Neural crest cell (in vitro differentiated cells): ENCODE data around the gene CNTN4. TPM values are rescaled to one million over a fixed set of nuclear protein-coding genes. Genes with fewer than 3 reads are reported as not detected.

ENCODE experiments used
- DNase-seq: peaks from one replicate; pipeline ENCODE4 v3.0.0; 2021; ENCODE audit warnings: low read depth, mixed read lengths, low spot score
- H3K27ac Mint-ChIP-seq: one replicate; pipeline ENCODE4 v1.8.0; 2021; ENCODE audit warnings: mild to moderate bottlenecking, mixed read lengths; ENCODE audit not compliant: unreplicated experiment
- H3K27me3 Mint-ChIP-seq: 2 replicates; pipeline ENCODE4 v1.8.0; 2021; ENCODE audit warnings: low read depth, mild to moderate bottlenecking, mixed read lengths
- H3K36me3 Mint-ChIP-seq: 2 replicates; pipeline ENCODE4 v1.8.0; 2021; ENCODE audit warnings: low read depth, mild to moderate bottlenecking, mixed read lengths
- H3K4me1 Mint-ChIP-seq: 2 replicates; pipeline ENCODE4 v1.8.0; 2021; ENCODE audit warnings: mixed read lengths
- H3K4me3 Mint-ChIP-seq: one replicate; pipeline ENCODE4 v1.8.0; 2021; ENCODE audit warnings: mild to moderate bottlenecking, mixed read lengths
- H3K9me3 Mint-ChIP-seq: 2 replicates; pipeline ENCODE4 v1.8.0; 2021; ENCODE audit warnings: mixed read lengths
- total RNA-seq: library from RNA; stranded (reverse); gene quantifications from 2 replicates; pipeline ENCODE4 v1.2.1, GENCODE V29; 2021
- TF ChIP-seq, protein P1 (sequence below): fragments of 200-600 bp; sonication (generic); conservative IDR thresholded peaks from 2 replicates; pipeline ENCODE4 v1.5.0; 2021; ENCODE audit warnings: antibody characterized with exemption, mild to moderate bottlenecking

The CNTN4 gene
- total RNA-seq, 1 donor from 2014 or later = 2.9 TPM

DNA sequence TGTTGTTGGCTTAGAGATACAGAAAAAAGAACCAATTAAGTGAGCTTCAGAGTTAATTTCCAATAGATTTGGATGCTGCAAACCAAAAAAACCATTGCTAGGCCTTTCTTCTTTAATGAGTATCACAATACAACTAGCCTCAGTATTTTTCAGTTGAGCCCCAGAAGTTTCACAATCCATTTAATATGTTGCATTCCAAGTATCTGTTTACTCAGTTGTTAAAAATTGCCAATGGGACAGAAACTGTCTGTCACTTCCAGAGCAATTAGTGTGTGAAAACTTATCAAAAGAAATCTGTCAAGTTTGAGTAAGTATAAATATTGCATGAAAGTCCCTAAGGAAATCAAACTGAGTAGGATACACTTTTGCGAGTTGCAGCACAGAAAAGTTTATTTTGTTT is 763.7 kb downstream of the CNTN4 start:
- H3K4me3 Mint-ChIP-seq = no peak overlapping the region
- no peaks in the 10 kb centered on the region for H3K4me1 Mint-ChIP-seq
- DNase-seq = no peak
- H3K9me3 Mint-ChIP-seq = no peaks in the 10 kb centered on the region
- no peak overlapping the region for H3K27ac Mint-ChIP-seq
- no peaks in the 10 kb centered on the region for H3K36me3 Mint-ChIP-seq
- H3K27me3 Mint-ChIP-seq = no peaks in the 10 kb centered on the region
- TF ChIP-seq, protein P1, sequence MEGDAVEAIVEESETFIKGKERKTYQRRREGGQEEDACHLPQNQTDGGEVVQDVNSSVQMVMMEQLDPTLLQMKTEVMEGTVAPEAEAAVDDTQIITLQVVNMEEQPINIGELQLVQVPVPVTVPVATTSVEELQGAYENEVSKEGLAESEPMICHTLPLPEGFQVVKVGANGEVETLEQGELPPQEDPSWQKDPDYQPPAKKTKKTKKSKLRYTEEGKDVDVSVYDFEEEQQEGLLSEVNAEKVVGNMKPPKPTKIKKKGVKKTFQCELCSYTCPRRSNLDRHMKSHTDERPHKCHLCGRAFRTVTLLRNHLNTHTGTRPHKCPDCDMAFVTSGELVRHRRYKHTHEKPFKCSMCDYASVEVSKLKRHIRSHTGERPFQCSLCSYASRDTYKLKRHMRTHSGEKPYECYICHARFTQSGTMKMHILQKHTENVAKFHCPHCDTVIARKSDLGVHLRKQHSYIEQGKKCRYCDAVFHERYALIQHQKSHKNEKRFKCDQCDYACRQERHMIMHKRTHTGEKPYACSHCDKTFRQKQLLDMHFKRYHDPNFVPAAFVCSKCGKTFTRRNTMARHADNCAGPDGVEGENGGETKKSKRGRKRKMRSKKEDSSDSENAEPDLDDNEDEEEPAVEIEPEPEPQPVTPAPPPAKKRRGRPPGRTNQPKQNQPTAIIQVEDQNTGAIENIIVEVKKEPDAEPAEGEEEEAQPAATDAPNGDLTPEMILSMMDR = no peak

DNA sequence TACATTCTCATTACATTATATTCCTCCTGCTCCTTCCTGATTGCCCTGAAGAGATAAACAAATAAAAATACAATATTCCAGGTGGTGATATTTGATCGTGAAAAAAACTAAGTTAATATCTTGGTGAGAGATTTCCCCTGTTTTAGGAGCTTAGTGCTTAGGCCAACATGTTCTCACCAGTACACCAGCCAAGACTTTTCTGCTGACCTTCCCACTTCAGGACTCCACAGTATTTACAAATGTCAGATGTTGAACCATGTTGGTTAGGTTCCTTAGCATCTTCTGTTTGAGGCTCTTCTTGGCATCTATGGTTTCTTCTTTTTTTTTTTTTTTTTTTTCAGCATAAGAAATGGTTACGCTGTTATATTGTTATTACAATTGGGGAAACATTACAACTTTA is 764.5 kb downstream of the CNTN4 start:
- Mint-ChIP-seq H3K27me3 (no peaks in the 10 kb centered on the region), H3K4me3 (no peak overlapping the region), H3K4me1 (no peaks in the 10 kb centered on the region), H3K9me3 (no peaks in the 10 kb centered on the region), H3K36me3 (no peaks in the 10 kb centered on the region), H3K27ac (no peak overlapping the region)
- no peak for DNase-seq
- TF ChIP-seq, protein P1 = no peak

DNA sequence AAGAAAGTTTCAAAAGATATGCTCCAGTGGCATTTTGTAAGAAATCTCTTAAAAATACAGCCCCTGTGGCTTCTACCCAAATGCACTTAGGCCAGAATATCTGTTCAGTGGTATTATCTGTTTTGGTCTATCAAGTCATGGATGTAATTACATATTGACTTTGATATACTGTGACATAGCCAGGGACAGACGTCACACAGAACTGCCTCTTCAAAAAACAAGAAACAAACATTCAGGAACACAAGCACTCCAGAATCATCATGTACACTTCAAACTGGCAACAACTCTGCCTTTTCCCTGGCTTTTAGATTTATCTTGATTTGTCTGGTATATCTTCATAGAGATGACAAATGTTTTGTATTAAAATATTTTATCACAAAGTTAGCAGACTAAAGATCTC is 771.2 kb downstream of the CNTN4 start:
- Mint-ChIP-seq H3K27ac (no peak overlapping the region), H3K4me3 (no peak overlapping the region), H3K27me3 (peaks cover 3% of the 10 kb centered on the region), H3K36me3 (no peaks in the 10 kb centered on the region), H3K4me1 (no peaks in the 10 kb centered on the region), H3K9me3 (peaks cover 3% of the 10 kb centered on the region)
- DNase-seq = no peak
- TF ChIP-seq, protein P1 = no peak

DNA sequence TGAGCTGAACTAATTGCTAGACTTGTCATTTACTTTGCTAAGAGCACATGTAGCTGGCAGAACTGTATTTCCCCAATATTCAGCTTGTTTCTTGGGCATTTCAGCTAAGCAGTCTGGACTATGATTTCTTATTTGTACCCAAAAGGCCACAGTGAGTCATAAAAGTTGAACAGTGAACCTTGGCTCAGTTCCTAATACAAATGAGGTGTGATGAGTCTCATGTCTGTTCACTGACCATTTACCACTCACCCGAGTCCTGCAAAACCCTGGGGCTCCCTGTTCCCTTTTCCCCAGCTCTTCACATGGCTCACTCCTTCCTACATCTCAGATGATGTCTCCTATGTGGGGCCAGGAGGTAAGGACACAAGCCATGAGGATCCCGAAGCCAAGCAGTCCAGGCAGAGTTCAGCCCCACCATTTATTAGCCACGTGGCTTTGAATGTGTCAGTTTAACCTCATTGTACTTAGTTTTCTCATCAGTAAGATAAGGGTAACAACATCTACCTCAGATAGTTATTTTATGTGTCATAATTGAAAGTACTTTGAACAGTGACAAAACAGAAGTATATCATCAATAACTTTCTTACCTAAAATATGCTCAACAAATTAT is 772.2 kb downstream of the CNTN4 start:
- TF ChIP-seq, protein P1 = no peak
- DNase-seq = no peak
- no peaks in the 10 kb centered on the region for H3K36me3 Mint-ChIP-seq
- peaks cover 3% of the 10 kb centered on the region for H3K27me3 Mint-ChIP-seq
- H3K4me3 Mint-ChIP-seq = no peak overlapping the region
- no peaks in the 10 kb centered on the region for H3K4me1 Mint-ChIP-seq
- peaks cover 3% of the 10 kb centered on the region for H3K9me3 Mint-ChIP-seq
- no peak overlapping the region for H3K27ac Mint-ChIP-seq

DNA sequence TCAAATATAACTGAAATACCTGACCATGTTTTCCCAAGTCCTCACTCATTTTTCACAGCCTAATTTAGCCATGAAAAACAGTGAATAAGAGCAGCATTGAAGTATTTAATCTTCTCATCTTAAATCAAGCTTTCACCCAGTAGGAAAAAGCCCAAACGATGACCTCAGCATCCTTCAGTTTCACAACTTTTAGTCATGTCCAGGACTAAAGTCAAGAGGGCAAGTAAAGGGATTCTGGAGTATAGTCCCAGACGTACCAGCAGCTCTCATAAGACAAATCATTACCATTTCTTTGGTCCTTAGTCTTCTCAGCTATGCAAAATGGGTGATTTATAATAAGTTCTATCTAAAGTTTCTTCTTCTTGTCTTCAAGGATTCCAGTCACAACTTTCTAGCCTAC is 774.2 kb downstream of the CNTN4 start:
- Mint-ChIP-seq H3K36me3 (no peaks in the 10 kb centered on the region), H3K9me3 (peaks cover 3% of the 10 kb centered on the region), H3K4me1 (no peaks in the 10 kb centered on the region), H3K27me3 (peaks cover 3% of the 10 kb centered on the region), H3K4me3 (no peak overlapping the region), H3K27ac (no peak overlapping the region)
- no peak for DNase-seq
- TF ChIP-seq, protein P1 = no peak
